ENCODE measurements around the gene TRAPPC6A. TPM values are rescaled to one million over a fixed set of nuclear protein-coding genes. Genes with fewer than 3 reads are reported as not detected.

The TRAPPC6A gene
- total and polyA plus RNA-seq, 3 experiments from 2014 or later, result 22.7 to 151 (median 24.3) TPM

DNA sequence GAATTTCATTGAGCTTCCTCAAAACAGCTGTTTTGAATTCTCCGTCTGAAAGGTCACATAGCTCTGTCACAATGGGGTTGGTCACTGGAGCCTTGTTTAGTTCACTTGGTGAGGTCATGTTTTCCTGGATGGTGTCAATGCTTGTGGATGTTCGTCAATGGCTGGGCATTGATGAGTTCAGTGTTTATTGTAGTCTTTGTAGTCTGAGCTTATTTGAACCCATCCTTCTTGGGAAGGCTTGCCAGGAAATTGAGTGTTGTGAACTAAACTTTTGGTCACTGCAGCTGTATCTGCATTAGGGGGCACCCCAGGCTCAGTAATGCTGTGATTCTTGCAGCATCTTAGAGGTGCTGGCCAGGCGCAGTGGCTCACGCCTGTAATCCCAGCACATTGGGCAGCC is 22.5 kb upstream of the TRAPPC6A start:
- no peaks in the 10 kb centered on the region for H3K9me3 ChIP-seq (ENCODE audit: low read length)
- H3K27me3 ChIP-seq (ENCODE audit: insufficient read depth, low read length, poor library complexity, severe bottlenecking), result no peaks in the 10 kb centered on the region
- Mint-ChIP-seq H3K9me3 (no peaks in the 10 kb centered on the region), H3K36me3 (peaks cover 0 to 6% (median 0%) of the 10 kb centered on the region in 3 donors), H3K4me1 (no peaks in the 10 kb centered on the region), H3K27me3 (peaks cover 0 to 6% of the 10 kb centered on the region in 2 donors), H3K27ac (no peak overlapping the region), H3K4me3 (no peak overlapping the region)
- no peaks in the 10 kb centered on the region for H3K4me1 ChIP-seq (ENCODE audit: insufficient read depth, low read length)
- no peak overlapping the region for H3K27ac ChIP-seq (ENCODE audit: low read depth, low read length)
- no peak for DNase-seq
- no peaks in the 10 kb centered on the region for H3K36me3 ChIP-seq (ENCODE audit: insufficient read depth, low read length)
- no peak overlapping the region for H3K4me3 ChIP-seq (ENCODE audit: low read length)
- ChIA-PET POLR2A (no interaction called here), CTCF (no interaction called here)

DNA sequence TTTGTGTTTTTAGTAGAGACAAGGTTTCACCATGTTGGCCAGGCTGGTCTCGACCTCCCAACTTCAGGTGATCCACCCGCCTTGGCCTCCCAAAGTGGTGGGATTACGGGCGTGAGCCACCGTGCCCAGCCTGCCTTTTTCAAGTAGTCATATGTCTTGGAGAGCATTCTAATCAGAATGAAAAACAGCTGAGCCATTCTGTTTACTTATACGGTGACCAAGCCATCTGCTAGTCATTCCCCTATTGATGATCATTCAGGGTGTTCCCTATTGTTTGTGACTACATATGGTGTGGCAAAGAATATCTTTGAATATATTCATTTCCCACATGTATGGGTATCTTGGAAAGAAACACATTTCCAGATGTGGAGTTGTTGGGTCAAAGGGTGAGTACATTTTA is 17.7 kb upstream of the TRAPPC6A start:
- no peak for DNase-seq
- Mint-ChIP-seq H3K36me3 (peaks cover 0 to 4% (median 0%) of the 10 kb centered on the region in 3 donors), H3K4me3 (no peak overlapping the region), H3K4me1 (no peaks in the 10 kb centered on the region), H3K27me3 (peaks cover 0 to 6% of the 10 kb centered on the region in 2 donors), H3K9me3 (no peaks in the 10 kb centered on the region), H3K27ac (no peak overlapping the region)
- no peaks in the 10 kb centered on the region for H3K36me3 ChIP-seq (ENCODE audit: insufficient read depth, low read length)
- CTCF ChIA-PET, result no interaction called here
- no peak overlapping the region for H3K4me3 ChIP-seq (ENCODE audit: low read length)
- H3K9me3 ChIP-seq (ENCODE audit: low read length), result no peaks in the 10 kb centered on the region
- POLR2A ChIA-PET, result no interaction called here
- H3K27me3 ChIP-seq (ENCODE audit: insufficient read depth, low read length, poor library complexity, severe bottlenecking), result no peaks in the 10 kb centered on the region
- H3K4me1 ChIP-seq (ENCODE audit: insufficient read depth, low read length), result no peaks in the 10 kb centered on the region
- no peak overlapping the region for H3K27ac ChIP-seq (ENCODE audit: low read depth, low read length)

DNA sequence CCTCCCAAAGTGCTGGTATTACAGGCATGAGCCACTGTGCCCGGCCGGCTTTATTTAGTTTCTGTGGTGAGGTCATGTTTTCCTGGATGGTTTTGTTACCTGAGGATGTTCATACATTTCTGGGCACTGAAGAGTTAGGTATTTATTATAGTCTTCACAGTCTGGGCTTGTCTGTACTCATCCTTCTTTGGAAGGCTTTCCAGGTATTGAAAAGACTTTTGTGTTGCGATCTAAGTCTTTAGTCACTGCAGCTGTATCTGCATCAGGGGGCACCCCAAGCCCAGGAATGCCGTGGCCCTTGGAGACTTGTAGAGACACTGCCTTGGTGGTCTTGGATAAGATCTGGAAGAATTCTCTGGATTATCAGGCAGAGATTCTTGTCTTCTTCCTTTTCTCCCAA is 13.3 kb upstream of the TRAPPC6A start:
- H3K4me3 ChIP-seq (ENCODE audit: low read length), result no peak overlapping the region
- no peaks in the 10 kb centered on the region for H3K9me3 ChIP-seq (ENCODE audit: low read length)
- ChIA-PET CTCF (no interaction called here), POLR2A (no interaction called here)
- no peak for DNase-seq
- no peak overlapping the region for H3K27ac ChIP-seq (ENCODE audit: low read depth, low read length)
- H3K4me1 ChIP-seq (ENCODE audit: insufficient read depth, low read length), result peaks cover 7% of the 10 kb centered on the region
- Mint-ChIP-seq H3K27me3 (no peaks in the 10 kb centered on the region), H3K9me3 (peaks cover 0 to 7% (median 0%) of the 10 kb centered on the region in 5 donors), H3K27ac (peak overlapping the region in 1 of 8 donors; percentile 65), H3K4me1 (peaks cover 5 to 7% (median 5%) of the 10 kb centered on the region in 3 donors), H3K4me3 (no peak overlapping the region), H3K36me3 (peaks cover 0 to 6% (median 4%) of the 10 kb centered on the region in 3 donors)
- H3K36me3 ChIP-seq (ENCODE audit: insufficient read depth, low read length), result no peaks in the 10 kb centered on the region
- no peaks in the 10 kb centered on the region for H3K27me3 ChIP-seq (ENCODE audit: insufficient read depth, low read length, poor library complexity, severe bottlenecking)

DNA sequence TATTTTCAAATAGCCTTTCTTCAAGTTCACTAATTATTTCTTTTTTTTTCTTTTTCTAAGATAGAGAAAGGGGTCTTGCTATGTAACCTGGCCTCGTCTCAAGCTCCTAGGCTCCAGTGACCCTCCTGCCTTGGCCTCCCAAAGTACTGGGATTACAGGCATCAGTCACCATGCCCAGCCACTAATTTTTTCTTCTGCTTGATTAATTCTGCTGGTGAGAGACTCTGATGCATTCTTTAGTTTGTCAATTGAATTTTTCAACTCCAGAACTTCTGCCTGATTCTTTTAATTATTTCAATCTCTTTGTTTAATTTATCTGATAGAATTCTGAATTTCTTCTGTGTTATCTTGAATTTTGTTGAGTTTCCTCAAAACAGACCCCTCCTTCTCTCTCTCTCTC is 11.9 kb upstream of the TRAPPC6A start:
- Mint-ChIP-seq H3K36me3 (peaks cover 0 to 6% (median 4%) of the 10 kb centered on the region in 3 donors), H3K4me1 (peaks cover 9 to 11% (median 10%) of the 10 kb centered on the region in 3 donors), H3K9me3 (peaks cover 0 to 7% (median 0%) of the 10 kb centered on the region in 5 donors), H3K4me3 (no peak overlapping the region), H3K27me3 (no peaks in the 10 kb centered on the region), H3K27ac (no peak overlapping the region)
- peaks cover 7% of the 10 kb centered on the region for H3K4me1 ChIP-seq (ENCODE audit: insufficient read depth, low read length)
- ChIA-PET CTCF (interaction anchor here (3.9 kb wide), 1 partner anchor 12 kb away, joined by 16 read pairs; the partner anchor contains the start of genes BLOC1S3 and TRAPPC6A), POLR2A (no interaction called here)
- no peak overlapping the region for H3K27ac ChIP-seq (ENCODE audit: low read depth, low read length)
- no peaks in the 10 kb centered on the region for H3K9me3 ChIP-seq (ENCODE audit: low read length)
- no peaks in the 10 kb centered on the region for H3K36me3 ChIP-seq (ENCODE audit: insufficient read depth, low read length)
- H3K4me3 ChIP-seq (ENCODE audit: low read length), result no peak overlapping the region
- no peaks in the 10 kb centered on the region for H3K27me3 ChIP-seq (ENCODE audit: insufficient read depth, low read length, poor library complexity, severe bottlenecking)
- DNase-seq, result no peak

DNA sequence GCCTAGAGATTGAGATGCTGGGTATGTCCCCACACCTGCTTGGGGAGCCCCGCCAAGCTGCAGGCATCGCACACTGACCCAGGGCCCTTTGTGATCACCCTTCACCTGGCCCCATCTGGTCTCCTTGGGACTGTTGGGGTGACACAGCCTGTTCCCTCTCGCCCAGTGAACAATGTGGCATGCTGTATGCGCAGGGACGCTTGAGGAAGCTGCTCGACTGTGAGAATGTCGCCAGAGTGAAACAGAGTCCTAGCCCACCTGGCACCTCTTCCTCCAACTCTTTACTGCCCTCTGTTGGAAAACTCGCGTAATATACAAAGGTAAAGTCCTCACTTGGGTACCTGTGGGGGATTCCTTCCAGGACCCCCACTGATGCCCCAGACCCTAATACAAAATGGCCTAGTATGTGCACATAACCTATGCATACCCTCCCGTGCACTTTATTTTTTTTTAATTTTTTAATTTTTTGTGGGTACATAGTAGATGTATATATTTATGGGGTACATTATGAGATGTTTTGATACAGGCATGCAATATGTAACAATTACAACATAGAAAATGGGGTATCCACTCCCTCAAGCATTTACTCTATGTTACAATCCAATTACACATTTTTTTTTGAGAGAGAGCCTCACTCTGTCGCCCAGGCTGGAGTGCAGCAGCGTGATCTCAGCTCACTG is 9.5 kb upstream of the TRAPPC6A start:
- no peaks in the 10 kb centered on the region for H3K9me3 ChIP-seq (ENCODE audit: low read length)
- Mint-ChIP-seq H3K36me3 (peaks cover 1 to 6% (median 4%) of the 10 kb centered on the region in 3 donors), H3K27ac (peak overlapping the region in 4 of 8 donors; percentile 12 to 94 (median 46)), H3K4me3 (peak overlapping the region in 1 of 7 donors; percentile 25), H3K4me1 (peaks cover 17 to 22% (median 17%) of the 10 kb centered on the region in 3 donors), H3K27me3 (no peaks in the 10 kb centered on the region), H3K9me3 (peaks cover 0 to 7% (median 0%) of the 10 kb centered on the region in 5 donors)
- DNase-seq, result peak in 2 of 5 donors; percentile 45 to 56
- CTCF ChIA-PET, result interaction anchor here (0.8 to 3.9 kb wide), 5 partner anchors 9 to 199 kb away, joined by 3 to 16 read pairs (median 3); partner anchors contain the start of genes BLOC1S3, RELB and TRAPPC6A
- POLR2A ChIA-PET, result interaction anchor here (1.1 kb wide), 1 partner anchor 9 kb away, joined by 4 read pairs; the partner anchor contains the start of genes BLOC1S3 and TRAPPC6A
- H3K36me3 ChIP-seq (ENCODE audit: insufficient read depth, low read length), result no peaks in the 10 kb centered on the region
- no peaks in the 10 kb centered on the region for H3K27me3 ChIP-seq (ENCODE audit: insufficient read depth, low read length, poor library complexity, severe bottlenecking)
- no peak overlapping the region for H3K27ac ChIP-seq (ENCODE audit: low read depth, low read length)
- H3K4me1 ChIP-seq (ENCODE audit: insufficient read depth, low read length), result peaks cover 7% of the 10 kb centered on the region
- H3K4me3 ChIP-seq (ENCODE audit: low read length), result no peak overlapping the region

DNA sequence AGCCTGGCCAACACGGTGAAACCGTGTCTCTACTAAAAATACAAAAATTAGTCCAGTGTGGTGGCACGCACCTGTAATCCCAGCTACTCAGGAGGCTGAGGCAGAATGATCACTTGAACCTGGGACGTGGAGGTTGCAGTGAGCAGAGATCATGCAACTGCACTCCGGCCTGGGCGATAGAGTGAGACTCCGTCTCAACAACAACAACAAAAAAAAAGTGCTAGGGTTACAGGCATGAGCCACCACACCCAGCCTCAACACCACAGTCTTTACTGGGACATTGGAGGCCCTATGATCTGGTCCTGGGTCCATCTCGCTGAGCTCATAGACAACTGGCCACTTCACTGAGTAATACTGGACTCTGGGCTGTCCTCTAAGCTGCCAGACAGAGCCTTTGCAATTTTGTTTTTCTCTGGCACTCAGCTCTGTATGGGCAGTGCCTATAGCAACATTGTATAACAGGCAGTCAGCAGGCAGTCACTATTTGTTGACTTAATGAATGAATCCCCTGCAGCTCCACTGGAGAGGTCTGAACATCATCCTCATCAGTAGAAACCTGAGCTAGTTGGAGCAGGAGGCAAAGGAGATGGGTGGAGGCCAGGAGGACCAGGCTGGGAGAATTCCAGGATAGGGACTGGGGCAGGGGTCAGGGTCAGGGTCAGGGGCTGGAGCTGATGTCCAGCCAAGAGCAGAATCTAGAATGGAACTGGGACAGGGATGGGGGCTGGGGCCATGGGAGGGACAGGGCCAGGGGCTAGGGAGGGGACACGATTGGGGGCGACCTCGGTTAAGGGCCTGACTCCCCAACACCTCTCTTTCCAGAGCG is 8.7 kb upstream of the TRAPPC6A start:
- no peak overlapping the region for H3K4me3 ChIP-seq (ENCODE audit: low read length)
- H3K36me3 ChIP-seq (ENCODE audit: insufficient read depth, low read length), result peaks cover under 1% of the 10 kb centered on the region
- peaks cover 19 to 24% (median 20%) of the 10 kb centered on the region in 3 donors for H3K4me1 Mint-ChIP-seq
- H3K27me3 Mint-ChIP-seq, result no peaks in the 10 kb centered on the region
- H3K4me3 Mint-ChIP-seq, result no peak overlapping the region
- POLR2A ChIA-PET, result interaction anchor here (1.1 kb wide), 1 partner anchor 9 kb away, joined by 4 read pairs; the partner anchor contains the start of genes BLOC1S3 and TRAPPC6A
- H3K4me1 ChIP-seq (ENCODE audit: insufficient read depth, low read length), result peaks cover 8% of the 10 kb centered on the region
- H3K36me3 Mint-ChIP-seq, result peaks cover 0 to 6% (median 6%) of the 10 kb centered on the region in 3 donors
- no peak overlapping the region for H3K27ac ChIP-seq (ENCODE audit: low read depth, low read length)
- CTCF ChIA-PET, result interaction anchor here (0.8 to 3.9 kb wide), 5 partner anchors 8 to 198 kb away, joined by 3 to 16 read pairs (median 3); partner anchors contain the start of genes BLOC1S3, RELB and TRAPPC6A
- H3K9me3 ChIP-seq (ENCODE audit: low read length), result no peaks in the 10 kb centered on the region
- no peaks in the 10 kb centered on the region for H3K27me3 ChIP-seq (ENCODE audit: insufficient read depth, low read length, poor library complexity, severe bottlenecking)
- H3K9me3 Mint-ChIP-seq, result peaks cover 0 to 7% (median 0%) of the 10 kb centered on the region in 5 donors
- peak overlapping the region in 2 of 8 donors; percentile 12 to 18 for H3K27ac Mint-ChIP-seq
- DNase-seq, result no peak

DNA sequence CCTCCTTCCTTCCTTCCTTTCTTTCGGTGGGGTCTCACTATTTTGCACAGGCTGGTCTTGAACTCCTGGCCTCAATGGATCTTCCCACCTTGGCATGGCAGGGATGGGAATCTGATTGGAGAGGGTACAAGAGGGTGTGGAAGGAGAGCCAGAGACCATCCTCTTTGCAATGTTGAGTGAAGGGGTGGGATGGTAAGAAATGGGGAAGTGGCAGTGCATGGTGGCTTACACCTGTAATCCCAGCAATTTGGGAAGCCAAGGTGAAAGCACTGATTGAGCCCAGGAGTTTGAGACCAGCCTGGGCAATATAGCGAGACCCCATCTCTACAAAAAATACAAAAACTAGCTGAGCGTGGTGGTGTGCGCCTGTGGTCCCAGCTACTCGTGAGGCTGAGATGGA is 6.1 kb upstream of the TRAPPC6A start:
- DNase-seq, result no peak
- Mint-ChIP-seq H3K9me3 (no peaks in the 10 kb centered on the region), H3K27me3 (no peaks in the 10 kb centered on the region), H3K27ac (no peak overlapping the region), H3K4me3 (no peak overlapping the region), H3K4me1 (peaks cover 37 to 45% (median 38%) of the 10 kb centered on the region in 3 donors), H3K36me3 (peaks cover 0 to 20% (median 3%) of the 10 kb centered on the region in 3 donors)
- POLR2A ChIA-PET, result interaction anchor here (0.7 kb wide), 1 partner anchor 9 kb away, joined by 4 read pairs; no protein-coding TSS in a partner anchor
- CTCF ChIA-PET, result interaction anchor here (1.1 kb wide), 1 partner anchor 168 kb away, joined by 3 read pairs; no protein-coding TSS in a partner anchor
- H3K4me1 ChIP-seq (ENCODE audit: insufficient read depth, low read length), result peaks cover 30% of the 10 kb centered on the region
- H3K9me3 ChIP-seq (ENCODE audit: low read length), result no peaks in the 10 kb centered on the region
- no peaks in the 10 kb centered on the region for H3K27me3 ChIP-seq (ENCODE audit: insufficient read depth, low read length, poor library complexity, severe bottlenecking)
- H3K4me3 ChIP-seq (ENCODE audit: low read length), result no peak overlapping the region
- H3K36me3 ChIP-seq (ENCODE audit: insufficient read depth, low read length), result peaks cover 9% of the 10 kb centered on the region
- H3K27ac ChIP-seq (ENCODE audit: low read depth, low read length), result no peak overlapping the region

All from CD8-positive, alpha-beta memory T cell (primary cell).